ENCODE measurements around the gene ACBD6. TPM values are rescaled to one million over a fixed set of nuclear protein-coding genes. Genes with fewer than 3 reads are reported as not detected.

The ACBD6 gene
- total RNA-seq, 1 donor from 2014 or later, result 43.4 TPM

GRCh38 chr1:180363246-180363995 lies 139.0 kb downstream of the ACBD6 start:
- Histone ChIP-seq H3K9me3 (ENCODE audit: insufficient read depth, low read depth, low read length) (no peaks in the 10 kb centered on the region), H3K27me3 (ENCODE audit: insufficient read depth, low read length) (no peaks in the 10 kb centered on the region), H3K4me2 (ENCODE audit: low read length) (no peak overlapping the region), H3K9ac (ENCODE audit: low read length) (no peak overlapping the region), H3K36me3 (ENCODE audit: insufficient read depth, low read length) (no peaks in the 10 kb centered on the region), H3K4me1 (ENCODE audit: insufficient read depth, low read length) (peaks cover 9% of the 10 kb centered on the region), H2AFZ (ENCODE audit: low read depth, low read length) (no peak overlapping the region), H3K27ac (ENCODE audit: low read depth, low read length) (no peak overlapping the region), H3K79me2 (ENCODE audit: insufficient read depth, low read length) (no peaks in the 10 kb centered on the region), H3K4me3 (ENCODE audit: insufficient read depth, low read depth, low read length) (no peak overlapping the region), H4K20me1 (ENCODE audit: insufficient read depth, low read length) (no peaks in the 10 kb centered on the region)
- Mint-ChIP-seq H3K4me3 (ENCODE audit: unreplicated experiment) (no peak overlapping the region), H3K27me3 (ENCODE audit: low read depth, unreplicated experiment) (no peaks in the 10 kb centered on the region), H3K27ac (ENCODE audit: unreplicated experiment) (no peak overlapping the region), H3K4me1 (ENCODE audit: low read depth, unreplicated experiment) (peaks cover 13% of the 10 kb centered on the region), H3K36me3 (ENCODE audit: low read depth, unreplicated experiment) (no peaks in the 10 kb centered on the region), H3K9me3 (ENCODE audit: unreplicated experiment) (no peaks in the 10 kb centered on the region)
- TF ChIP-seq, protein P1, sequence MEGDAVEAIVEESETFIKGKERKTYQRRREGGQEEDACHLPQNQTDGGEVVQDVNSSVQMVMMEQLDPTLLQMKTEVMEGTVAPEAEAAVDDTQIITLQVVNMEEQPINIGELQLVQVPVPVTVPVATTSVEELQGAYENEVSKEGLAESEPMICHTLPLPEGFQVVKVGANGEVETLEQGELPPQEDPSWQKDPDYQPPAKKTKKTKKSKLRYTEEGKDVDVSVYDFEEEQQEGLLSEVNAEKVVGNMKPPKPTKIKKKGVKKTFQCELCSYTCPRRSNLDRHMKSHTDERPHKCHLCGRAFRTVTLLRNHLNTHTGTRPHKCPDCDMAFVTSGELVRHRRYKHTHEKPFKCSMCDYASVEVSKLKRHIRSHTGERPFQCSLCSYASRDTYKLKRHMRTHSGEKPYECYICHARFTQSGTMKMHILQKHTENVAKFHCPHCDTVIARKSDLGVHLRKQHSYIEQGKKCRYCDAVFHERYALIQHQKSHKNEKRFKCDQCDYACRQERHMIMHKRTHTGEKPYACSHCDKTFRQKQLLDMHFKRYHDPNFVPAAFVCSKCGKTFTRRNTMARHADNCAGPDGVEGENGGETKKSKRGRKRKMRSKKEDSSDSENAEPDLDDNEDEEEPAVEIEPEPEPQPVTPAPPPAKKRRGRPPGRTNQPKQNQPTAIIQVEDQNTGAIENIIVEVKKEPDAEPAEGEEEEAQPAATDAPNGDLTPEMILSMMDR (IDR thresholded peaks at IDR 0.05; ENCODE audit: insufficient read depth, low read depth, low read length), result no peak
- TF ChIP-seq EZH2 (IDR thresholded peaks at IDR 0.05; ENCODE audit: insufficient read depth, low read length), result no peak
- FAIRE-seq, result no peak
- DNase-seq (ENCODE audit: low read depth), result no peak

DNA sequence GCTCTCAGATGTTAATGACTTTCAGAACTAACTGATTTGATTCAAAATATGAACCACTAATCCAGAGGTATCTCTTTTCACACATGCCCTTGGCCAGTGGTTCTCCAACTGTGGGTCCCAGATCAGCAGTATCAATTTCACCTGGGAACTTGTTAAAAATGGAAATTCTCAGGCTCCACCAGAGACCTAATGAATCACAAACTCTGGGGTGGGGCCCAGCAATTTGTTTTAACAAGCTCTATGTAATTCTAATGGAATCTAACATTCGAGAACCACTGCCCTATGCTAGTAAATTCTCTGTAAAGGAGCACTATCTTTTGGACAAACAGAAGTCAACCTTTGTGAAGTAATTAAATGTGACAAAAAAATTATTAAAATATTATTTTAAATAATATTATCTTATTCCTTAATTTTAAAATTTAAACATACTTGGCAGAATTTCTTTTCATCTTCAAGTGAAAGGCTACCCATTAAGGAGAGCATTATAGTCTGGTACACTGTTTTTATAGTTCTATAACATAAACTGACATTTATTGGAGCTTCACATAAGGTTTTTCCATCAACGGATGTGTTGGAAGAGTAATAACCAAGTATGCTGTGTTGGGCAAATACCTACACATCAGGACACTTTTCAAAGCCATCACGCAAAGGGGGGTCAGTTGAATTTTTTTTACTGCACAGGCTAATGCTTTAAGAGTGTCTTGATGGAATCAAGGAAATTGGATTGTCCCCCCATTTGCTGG lies 141.9 kb downstream of the ACBD6 start:
- no peak overlapping the region for H2AFZ ChIP-seq (ENCODE audit: low read depth, low read length)
- H3K27me3 Mint-ChIP-seq (ENCODE audit: low read depth, unreplicated experiment), result no peaks in the 10 kb centered on the region
- H3K4me2 ChIP-seq (ENCODE audit: low read length), result peak overlapping the region; percentile 49
- no peaks in the 10 kb centered on the region for H3K36me3 ChIP-seq (ENCODE audit: insufficient read depth, low read length)
- peaks cover 9% of the 10 kb centered on the region for H3K4me1 ChIP-seq (ENCODE audit: insufficient read depth, low read length)
- peak; percentile 61 for DNase-seq (ENCODE audit: low read depth)
- H3K27me3 ChIP-seq (ENCODE audit: insufficient read depth, low read length), result no peaks in the 10 kb centered on the region
- no peaks in the 10 kb centered on the region for H4K20me1 ChIP-seq (ENCODE audit: insufficient read depth, low read length)
- H3K9me3 Mint-ChIP-seq (ENCODE audit: unreplicated experiment), result no peaks in the 10 kb centered on the region
- peaks cover 13% of the 10 kb centered on the region for H3K4me1 Mint-ChIP-seq (ENCODE audit: low read depth, unreplicated experiment)
- no peak overlapping the region for H3K4me3 Mint-ChIP-seq (ENCODE audit: unreplicated experiment)
- FAIRE-seq, result no peak
- TF ChIP-seq, protein P1 (IDR thresholded peaks at IDR 0.05; ENCODE audit: insufficient read depth, low read depth, low read length), result no peak
- no peak for TF ChIP-seq EZH2 (IDR thresholded peaks at IDR 0.05; ENCODE audit: insufficient read depth, low read length)
- H3K27ac ChIP-seq (ENCODE audit: low read depth, low read length), result peak overlapping the region; percentile 46
- no peaks in the 10 kb centered on the region for H3K9me3 ChIP-seq (ENCODE audit: insufficient read depth, low read depth, low read length)
- H3K79me2 ChIP-seq (ENCODE audit: insufficient read depth, low read length), result no peaks in the 10 kb centered on the region
- H3K4me3 ChIP-seq (ENCODE audit: insufficient read depth, low read depth, low read length), result no peak overlapping the region
- H3K27ac Mint-ChIP-seq (ENCODE audit: unreplicated experiment), result no peak overlapping the region
- no peak overlapping the region for H3K9ac ChIP-seq (ENCODE audit: low read length)
- H3K36me3 Mint-ChIP-seq (ENCODE audit: low read depth, unreplicated experiment), result peaks cover 2% of the 10 kb centered on the region

Data from astrocyte (in vitro differentiated cells and primary cell).